ENCODE results near the gene MAD1L1.

DNA sequence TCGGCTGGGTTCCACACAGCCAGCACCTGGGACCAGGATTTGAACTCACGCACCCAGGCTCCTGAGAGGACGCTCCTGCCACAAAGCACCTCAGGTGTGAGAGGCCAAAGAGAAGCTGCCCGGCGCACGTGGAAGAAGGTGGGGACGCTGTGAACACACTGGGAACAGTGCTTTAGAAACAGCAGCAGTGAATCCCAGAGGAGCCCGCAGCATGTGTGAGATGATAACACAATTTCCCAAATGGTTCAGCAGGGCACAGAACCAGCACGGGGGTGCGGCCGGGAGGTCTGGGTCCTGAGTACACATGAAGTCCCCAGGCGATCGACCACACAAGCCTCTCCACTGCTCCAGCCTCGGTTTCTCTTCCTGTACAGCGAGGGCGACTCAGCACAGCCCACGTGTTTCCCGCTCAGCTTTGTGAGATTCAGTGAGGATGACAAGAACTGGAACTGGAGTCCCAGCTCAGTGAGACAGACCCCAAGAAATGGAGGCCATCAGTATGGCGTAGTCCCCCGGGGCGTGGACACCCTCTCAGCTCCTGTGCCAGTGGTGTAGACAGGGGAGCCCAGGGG, 188.3 kb downstream of the MAD1L1 start:
- TF ChIP-seq ZNF652 (CRISPR knock-in tag; IDR thresholded peaks at IDR 0.05; ENCODE audit: borderline replicate concordance, low read depth) (no peak), ZSCAN29 (CRISPR knock-in tag; conservative IDR thresholded peaks at IDR 0.05) (no peak)

All from HepG2 (cell line).